Endothelial cell (in vitro differentiated cells): ENCODE data around the gene TSPAN7. TPM values are rescaled to one million over a fixed set of nuclear protein-coding genes. Genes with fewer than 3 reads are reported as not detected.

Experiments used
- DNase-seq: peaks from one replicate; pipeline ENCODE4 v3.0.0; 2021; ENCODE audit warnings: low spot score
- H3K27ac Mint-ChIP-seq: one replicate; pipeline ENCODE4 v1.8.0; 2021; ENCODE audit warnings: mixed read lengths, inconsistent platforms; ENCODE audit not compliant: unreplicated experiment
- H3K27me3 Mint-ChIP-seq: one replicate; pipeline ENCODE4 v1.8.0; 2021; ENCODE audit warnings: mild to moderate bottlenecking, moderate library complexity, mixed read lengths, inconsistent platforms; ENCODE audit not compliant: unreplicated experiment
- H3K36me3 Mint-ChIP-seq: one replicate; pipeline ENCODE4 v1.8.0; 2021; ENCODE audit warnings: mild to moderate bottlenecking, low read depth, mixed read lengths, inconsistent platforms; ENCODE audit not compliant: unreplicated experiment
- H3K4me1 Mint-ChIP-seq: one replicate; pipeline ENCODE4 v1.8.0; 2021; ENCODE audit warnings: mild to moderate bottlenecking, mixed read lengths, inconsistent platforms; ENCODE audit not compliant: unreplicated experiment
- H3K4me3 Mint-ChIP-seq: one replicate; pipeline ENCODE4 v1.8.0; 2021; ENCODE audit warnings: mild to moderate bottlenecking, mixed read lengths, inconsistent platforms; ENCODE audit not compliant: unreplicated experiment
- H3K9me3 Mint-ChIP-seq: one replicate; pipeline ENCODE4 v1.8.0; 2021; ENCODE audit warnings: mixed read lengths, inconsistent platforms; ENCODE audit not compliant: unreplicated experiment
- total RNA-seq: library from RNA; stranded (reverse); fragmentation: NEBNext Ultra II Directional; extraction: Animal tissue kit (Norgen Biotek cat#: 25700); gene quantifications from one replicate; pipeline ENCODE4 v1.2.1, GENCODE V29; 2021; ENCODE audit not compliant: unreplicated experiment
- TF ChIP-seq, protein P1 (sequence below): fragments of 200-600 bp; sonication (generic); IDR thresholded peaks from one replicate; pipeline ENCODE4 v1.5.0; 2021; ENCODE audit warnings: antibody characterized with exemption; ENCODE audit not compliant: unreplicated experiment

The TSPAN7 gene
- total RNA-seq, 1 donor from 2014 or later, result 12.4 TPM

GRCh38 chrX:38599796-38600755 lies 38.7 kb downstream of the TSPAN7 start:
- Mint-ChIP-seq H3K27me3 (no peaks in the 10 kb centered on the region), H3K27ac (peak overlapping the region; percentile 92), H3K4me3 (no peak overlapping the region), H3K36me3 (no peaks in the 10 kb centered on the region), H3K4me1 (peaks cover 4% of the 10 kb centered on the region), H3K9me3 (no peaks in the 10 kb centered on the region)
- no peak for DNase-seq
- TF ChIP-seq, protein P1, sequence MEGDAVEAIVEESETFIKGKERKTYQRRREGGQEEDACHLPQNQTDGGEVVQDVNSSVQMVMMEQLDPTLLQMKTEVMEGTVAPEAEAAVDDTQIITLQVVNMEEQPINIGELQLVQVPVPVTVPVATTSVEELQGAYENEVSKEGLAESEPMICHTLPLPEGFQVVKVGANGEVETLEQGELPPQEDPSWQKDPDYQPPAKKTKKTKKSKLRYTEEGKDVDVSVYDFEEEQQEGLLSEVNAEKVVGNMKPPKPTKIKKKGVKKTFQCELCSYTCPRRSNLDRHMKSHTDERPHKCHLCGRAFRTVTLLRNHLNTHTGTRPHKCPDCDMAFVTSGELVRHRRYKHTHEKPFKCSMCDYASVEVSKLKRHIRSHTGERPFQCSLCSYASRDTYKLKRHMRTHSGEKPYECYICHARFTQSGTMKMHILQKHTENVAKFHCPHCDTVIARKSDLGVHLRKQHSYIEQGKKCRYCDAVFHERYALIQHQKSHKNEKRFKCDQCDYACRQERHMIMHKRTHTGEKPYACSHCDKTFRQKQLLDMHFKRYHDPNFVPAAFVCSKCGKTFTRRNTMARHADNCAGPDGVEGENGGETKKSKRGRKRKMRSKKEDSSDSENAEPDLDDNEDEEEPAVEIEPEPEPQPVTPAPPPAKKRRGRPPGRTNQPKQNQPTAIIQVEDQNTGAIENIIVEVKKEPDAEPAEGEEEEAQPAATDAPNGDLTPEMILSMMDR, result no peak

DNA sequence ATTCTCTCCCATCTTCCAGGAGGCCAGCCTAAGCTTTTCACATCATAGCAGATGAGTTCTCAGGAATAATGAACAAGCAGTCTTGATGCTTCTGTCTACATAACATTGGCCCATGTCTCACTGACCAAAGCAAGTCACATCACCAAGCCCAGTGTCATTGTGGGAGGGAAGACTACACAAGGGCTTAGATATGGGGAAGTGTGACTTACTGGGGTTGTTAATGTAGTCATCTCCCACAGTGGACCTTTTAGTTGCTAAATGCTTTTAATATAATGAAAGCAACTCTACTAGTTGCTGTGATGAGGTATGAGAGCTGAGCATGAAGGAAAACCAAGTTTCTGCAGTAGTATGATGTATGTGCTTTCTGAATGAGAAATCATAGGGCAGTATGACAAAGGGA lies 40.5 kb downstream of the TSPAN7 start:
- Mint-ChIP-seq H3K27me3 (no peaks in the 10 kb centered on the region), H3K27ac (no peak overlapping the region), H3K4me1 (peaks cover 4% of the 10 kb centered on the region), H3K4me3 (no peak overlapping the region), H3K9me3 (no peaks in the 10 kb centered on the region), H3K36me3 (no peaks in the 10 kb centered on the region)
- DNase-seq, result no peak
- TF ChIP-seq, protein P1, result no peak

GRCh38 chrX:38606821-38607220 lies 45.5 kb downstream of the TSPAN7 start:
- Mint-ChIP-seq H3K4me3 (no peak overlapping the region), H3K4me1 (peaks cover 7% of the 10 kb centered on the region), H3K27me3 (no peaks in the 10 kb centered on the region), H3K9me3 (no peaks in the 10 kb centered on the region), H3K36me3 (no peaks in the 10 kb centered on the region), H3K27ac (no peak overlapping the region)
- DNase-seq, result no peak
- TF ChIP-seq, protein P1, result no peak

- Mint-ChIP-seq H3K4me3 (no peak overlapping the region), H3K9me3 (no peaks in the 10 kb centered on the region), H3K27me3 (no peaks in the 10 kb centered on the region), H3K36me3 (no peaks in the 10 kb centered on the region), H3K4me1 (peaks cover 7% of the 10 kb centered on the region), H3K27ac (no peak overlapping the region)
- no peak for DNase-seq
- TF ChIP-seq, protein P1, result no peak
Measured at GRCh38 chrX:38607976-38608375, 46.6 kb downstream of the TSPAN7 start.

DNA sequence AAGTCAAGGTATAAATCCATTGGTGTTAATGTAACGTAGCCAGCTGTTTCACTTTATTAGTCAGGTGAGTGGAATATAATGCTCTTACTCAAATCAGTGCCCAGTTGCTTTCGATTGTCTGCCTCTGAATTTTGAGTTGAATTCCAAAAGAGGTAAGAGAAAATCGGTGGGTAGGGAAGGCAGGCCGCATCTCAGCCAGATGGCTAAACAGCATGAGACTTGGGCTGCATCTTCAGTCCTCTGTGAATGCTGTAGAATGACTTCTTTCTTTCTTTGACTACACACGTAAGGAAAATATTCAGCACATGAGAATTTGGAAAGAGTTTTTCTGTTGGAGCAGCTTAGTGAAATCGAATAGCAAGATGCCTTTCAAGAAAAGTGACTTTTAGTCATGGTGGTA lies 49.5 kb downstream of the TSPAN7 start:
- DNase-seq, result no peak
- no peak overlapping the region for H3K27ac Mint-ChIP-seq
- H3K9me3 Mint-ChIP-seq, result no peaks in the 10 kb centered on the region
- H3K4me3 Mint-ChIP-seq, result no peak overlapping the region
- no peaks in the 10 kb centered on the region for H3K36me3 Mint-ChIP-seq
- no peaks in the 10 kb centered on the region for H3K27me3 Mint-ChIP-seq
- TF ChIP-seq, protein P1, result no peak
- H3K4me1 Mint-ChIP-seq, result peaks cover 7% of the 10 kb centered on the region
